ENCODE results near the gene PHOSPHO1. TPM values are rescaled to one million over a fixed set of nuclear protein-coding genes. Genes with fewer than 3 reads are reported as not detected.

PHOSPHO1 gene
- total RNA-seq, 1 donor from 2014 or later: 0.52 TPM

GRCh38 chr17:49259663-49260010 lies 29.1 kb upstream of the PHOSPHO1 start:
- Histone ChIP-seq H3K9me3 (replicated peaks) (no peaks in the 10 kb centered on the region), H3K4me1 (peaks cover 18% of the 10 kb centered on the region), H3K27me3 (ENCODE audit: low read depth) (no peaks in the 10 kb centered on the region), H3K4me3 (peak overlapping the region; percentile 66), H3K27ac (replicated peaks) (peak overlapping the region; percentile 88), H3K36me3 (no peaks in the 10 kb centered on the region)
- no peak for DNase-seq
- TF ChIP-seq CTCF (IDR thresholded peaks at IDR 0.05; ENCODE audit: borderline replicate concordance): no peak
- intact Hi-C loops (cut with micrococcal nuclease): no loop called here

DNA sequence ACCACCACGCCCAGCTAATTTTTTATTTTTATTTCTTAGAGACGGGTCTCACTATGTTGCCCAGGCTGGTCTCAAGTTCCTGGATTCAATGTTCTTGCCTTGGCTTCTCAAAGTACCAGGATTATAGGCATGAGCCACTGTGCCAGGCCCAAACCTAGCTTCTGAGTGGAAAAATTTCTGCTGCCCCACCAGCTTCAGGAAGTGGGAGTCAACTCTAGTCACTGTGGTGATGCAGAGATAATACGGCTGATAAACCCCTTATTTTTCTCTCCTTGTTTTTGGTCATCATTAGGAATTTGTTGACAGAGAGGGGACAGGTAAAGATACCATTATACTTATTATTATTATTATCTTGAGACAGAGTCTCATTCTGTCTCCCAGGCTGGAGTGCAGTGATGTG lies 27.8 kb upstream of the PHOSPHO1 start:
- Histone ChIP-seq H3K4me3 (no peak overlapping the region), H3K4me1 (peaks cover 18% of the 10 kb centered on the region), H3K27me3 (ENCODE audit: low read depth) (no peaks in the 10 kb centered on the region), H3K27ac (replicated peaks) (no peak overlapping the region), H3K36me3 (no peaks in the 10 kb centered on the region), H3K9me3 (replicated peaks) (no peaks in the 10 kb centered on the region)
- no peak for DNase-seq
- intact Hi-C loops (cut with micrococcal nuclease): no loop called here
- no peak for TF ChIP-seq CTCF (IDR thresholded peaks at IDR 0.05; ENCODE audit: borderline replicate concordance)

- H3K9me3 ChIP-seq (replicated peaks): no peaks in the 10 kb centered on the region
- intact Hi-C loops (cut with micrococcal nuclease): no loop called here
- no peak overlapping the region for H3K27ac ChIP-seq (replicated peaks)
- no peak for DNase-seq
- H3K27me3 ChIP-seq (ENCODE audit: low read depth): no peaks in the 10 kb centered on the region
- H3K4me1 ChIP-seq: peaks cover 7% of the 10 kb centered on the region
- no peak overlapping the region for H3K4me3 ChIP-seq
- no peak for TF ChIP-seq CTCF (IDR thresholded peaks at IDR 0.05; ENCODE audit: borderline replicate concordance)
- H3K36me3 ChIP-seq: no peaks in the 10 kb centered on the region
Observed at GRCh38 chr17:49255125-49255524, 24.5 kb upstream of the PHOSPHO1 start.

- H3K36me3 ChIP-seq: no peaks in the 10 kb centered on the region
- intact Hi-C loops (cut with micrococcal nuclease): no loop called here
- no peak overlapping the region for H3K4me3 ChIP-seq
- peaks cover 10% of the 10 kb centered on the region for H3K4me1 ChIP-seq
- H3K27ac ChIP-seq (replicated peaks): no peak overlapping the region
- DNase-seq: no peak
- TF ChIP-seq CTCF (IDR thresholded peaks at IDR 0.05; ENCODE audit: borderline replicate concordance): no peak
- no peaks in the 10 kb centered on the region for H3K27me3 ChIP-seq (ENCODE audit: low read depth)
- H3K9me3 ChIP-seq (replicated peaks): no peaks in the 10 kb centered on the region
Observed at GRCh38 chr17:49254066-49254465, 23.5 kb upstream of the PHOSPHO1 start.

DNA sequence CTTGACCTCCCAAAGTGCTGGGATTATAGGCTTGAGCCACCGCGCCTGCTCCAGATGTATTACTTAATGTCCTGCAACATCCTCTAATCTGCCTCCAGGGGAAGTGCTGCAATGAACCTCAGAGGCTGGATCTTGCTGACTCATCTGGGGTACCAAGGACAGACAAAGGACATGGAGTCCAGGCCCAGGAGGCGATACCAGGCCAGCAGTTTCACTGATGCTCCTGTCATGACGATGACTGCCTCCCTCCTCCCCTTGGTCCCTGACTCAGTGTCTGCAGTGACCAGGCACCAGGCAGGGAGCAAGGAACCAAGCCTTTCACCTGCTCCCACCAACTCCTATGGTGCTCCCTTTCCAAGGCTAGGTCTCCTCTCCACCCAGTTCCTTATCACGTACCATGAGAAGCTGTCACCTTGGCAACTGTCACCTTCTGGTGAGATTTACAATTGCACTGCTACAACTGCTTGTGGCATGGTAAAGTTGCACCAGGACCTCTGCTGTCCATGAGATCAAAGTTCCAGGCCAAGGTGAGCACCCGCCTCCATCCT lies 21.6 kb upstream of the PHOSPHO1 start:
- TF ChIP-seq CTCF (IDR thresholded peaks at IDR 0.05; ENCODE audit: borderline replicate concordance): no peak

More for the DNA sequence above, 21.6 kb upstream of the PHOSPHO1 start:
- no peak for DNase-seq
- H3K27me3 ChIP-seq (ENCODE audit: low read depth): no peaks in the 10 kb centered on the region
- H3K27ac ChIP-seq (replicated peaks): no peak overlapping the region
- no peaks in the 10 kb centered on the region for H3K9me3 ChIP-seq (replicated peaks)
- H3K4me1 ChIP-seq: peaks cover 11% of the 10 kb centered on the region
- H3K36me3 ChIP-seq: no peaks in the 10 kb centered on the region
- no peak overlapping the region for H3K4me3 ChIP-seq
- intact Hi-C loops (cut with micrococcal nuclease): no loop called here
